GM12878 (cell line): Measurements from ENCODE around the gene GABARAPL2. TPM values are rescaled to one million over a fixed set of nuclear protein-coding genes. Genes with fewer than 3 reads are reported as not detected.
A peak's percentile ranks its signal among the peaks of the same experiment; 100 is the strongest.

Source experiments
- ATF7 ChIP-seq: fragments of 450-650 bp; IDR thresholded peaks from 2 replicates; pipeline ENCODE4 v1.6.1; 2016; ENCODE audit warnings: low read depth, mild to moderate bottlenecking
- BHLHE40 ChIP-seq, 2 experiments: fragments of 450-650 bp in 1 of 2; IDR thresholded peaks; 2 replicates each; pipeline ENCODE4 v1.6.1; 2011 to 2017; ENCODE audit warnings: low read depth in 2 of 2, borderline replicate concordance in 1 of 2, improper control_type of control experiment in 1 of 2, low read length in 1 of 2, mild to moderate bottlenecking in 1 of 2
- FOXM1 ChIP-seq: IDR thresholded peaks from 2 replicates; pipeline ENCODE4 v1.6.1; 2012; ENCODE audit warnings: low read depth, mild to moderate bottlenecking, inconsistent platforms, low read length, moderate library complexity
- IKZF1 ChIP-seq: fragments of 450-650 bp; conservative IDR thresholded peaks from 2 replicates; pipeline ENCODE4 v1.6.1; 2017; ENCODE audit warnings: antibody characterized with exemption, mild to moderate bottlenecking
- KLF5 ChIP-seq: fragments of 450-650 bp; IDR thresholded peaks from 2 replicates; pipeline ENCODE4 v1.6.1; 2014; ENCODE audit warnings: mild to moderate bottlenecking; ENCODE audit not compliant: partially characterized antibody
- NR2C2 ChIP-seq: IDR thresholded peaks from 2 replicates; pipeline ENCODE4 v1.6.1; 2011; ENCODE audit warnings: borderline replicate concordance, low read depth; ENCODE audit not compliant: control insufficient read depth, insufficient read length
- RAD21 ChIP-seq: IDR thresholded peaks from 2 replicates; pipeline ENCODE4 v1.6.1; 2011; ENCODE audit warnings: mild to moderate bottlenecking, low read depth, low read length, moderate library complexity; ENCODE audit not compliant: insufficient read depth
- TCF7 ChIP-seq: IDR thresholded peaks from 2 replicates; pipeline ENCODE4 v1.6.1; 2014; ENCODE audit warnings: antibody characterized with exemption, borderline replicate concordance
- WRNIP1 ChIP-seq: IDR thresholded peaks from 2 replicates; pipeline ENCODE4 v1.6.1; 2011; ENCODE audit warnings: low read depth, low read length, improper control_type of control experiment, borderline replicate concordance
- polyA plus RNA-seq, 11 experiments: library from polyadenylated mRNA; depleted of rRNA in 4 of 11; unstranded in 6 of 11; stranded (reverse) in 5 of 11; fragments of >200 nt; fragmentation: Nextera tagmentation in 4 of 11; fragmentation: Illumina TruSeq in 1 of 11; extraction: Ambion mirVana in 4 of 11; extraction: Trizol in 1 of 11; gene quantifications; 1 replicate in 1 of 11; 2 replicates in 10 of 11; pipeline versions ENCODE4 v1.2.1 to v1.2.3, GENCODE V29; 2011 to 2016; ENCODE audit warnings: inconsistent platforms in 2 of 11, missing spikeins in 2 of 11, low read depth in 1 of 11
- total RNA-seq, 4 experiments: library from RNA; depleted of rRNA in 3 of 4; stranded (reverse); fragments of >200 nt in 3 of 4; fragmentation: Illumina TruSeq in 1 of 4; extraction: Trizol in 1 of 4; gene quantifications; 2 replicates each; pipeline versions ENCODE4 v1.2.1 to v1.2.3, GENCODE V29; 2013 to 2021
- TF ChIP-seq, protein P1 (sequence below): fragments of 450-650 bp; IDR thresholded peaks from 2 replicates; pipeline ENCODE4 v1.6.1; 2017; ENCODE audit warnings: mild to moderate bottlenecking
- TF ChIP-seq, protein P2 (sequence below): IDR thresholded peaks from 2 replicates; pipeline ENCODE4 v1.6.1; 2011; ENCODE audit warnings: borderline replicate concordance, low read depth, mild to moderate bottlenecking, moderate library complexity, mixed read lengths, low read length; ENCODE audit not compliant: insufficient read depth; ENCODE audit errors: extremely low read length

GABARAPL2 gene
- total and polyA plus RNA-seq, 10 of the 15 experiments (the other 5 are each of a cell fraction or from before 2014, with no cell fraction given): 61.9 to 359 (median 128) TPM

DNA sequence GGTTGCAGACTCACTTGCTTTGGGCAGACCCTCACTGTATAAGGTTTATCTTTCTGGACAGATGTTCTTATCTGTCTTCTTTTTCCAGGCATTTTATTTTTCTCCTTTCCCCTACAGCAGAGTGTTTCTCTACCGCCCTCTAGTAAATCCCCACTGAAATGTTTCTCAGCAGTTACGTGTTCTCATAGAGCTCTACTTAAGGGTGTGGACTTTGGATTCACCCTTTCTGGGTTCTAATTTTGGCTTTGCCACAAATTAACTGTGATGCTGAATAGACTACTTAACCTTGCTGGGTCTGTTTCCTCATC, 54.9 kb downstream of the GABARAPL2 start (continued):
- TF ChIP-seq, protein P1, sequence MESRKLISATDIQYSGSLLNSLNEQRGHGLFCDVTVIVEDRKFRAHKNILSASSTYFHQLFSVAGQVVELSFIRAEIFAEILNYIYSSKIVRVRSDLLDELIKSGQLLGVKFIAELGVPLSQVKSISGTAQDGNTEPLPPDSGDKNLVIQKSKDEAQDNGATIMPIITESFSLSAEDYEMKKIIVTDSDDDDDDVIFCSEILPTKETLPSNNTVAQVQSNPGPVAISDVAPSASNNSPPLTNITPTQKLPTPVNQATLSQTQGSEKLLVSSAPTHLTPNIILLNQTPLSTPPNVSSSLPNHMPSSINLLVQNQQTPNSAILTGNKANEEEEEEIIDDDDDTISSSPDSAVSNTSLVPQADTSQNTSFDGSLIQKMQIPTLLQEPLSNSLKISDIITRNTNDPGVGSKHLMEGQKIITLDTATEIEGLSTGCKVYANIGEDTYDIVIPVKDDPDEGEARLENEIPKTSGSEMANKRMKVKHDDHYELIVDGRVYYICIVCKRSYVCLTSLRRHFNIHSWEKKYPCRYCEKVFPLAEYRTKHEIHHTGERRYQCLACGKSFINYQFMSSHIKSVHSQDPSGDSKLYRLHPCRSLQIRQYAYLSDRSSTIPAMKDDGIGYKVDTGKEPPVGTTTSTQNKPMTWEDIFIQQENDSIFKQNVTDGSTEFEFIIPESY: no peak
- TF ChIP-seq WRNIP1: no peak
- TF ChIP-seq NR2C2: no peak
- TF ChIP-seq FOXM1: peak; percentile 13; the same call in 1 of the 2 replicates
- peak; percentile 81 for TF ChIP-seq RAD21
- no peak for TF ChIP-seq IKZF1
- peak; percentile 63; the same call in 1 of the 2 replicates for TF ChIP-seq ATF7
- TF ChIP-seq, protein P2, sequence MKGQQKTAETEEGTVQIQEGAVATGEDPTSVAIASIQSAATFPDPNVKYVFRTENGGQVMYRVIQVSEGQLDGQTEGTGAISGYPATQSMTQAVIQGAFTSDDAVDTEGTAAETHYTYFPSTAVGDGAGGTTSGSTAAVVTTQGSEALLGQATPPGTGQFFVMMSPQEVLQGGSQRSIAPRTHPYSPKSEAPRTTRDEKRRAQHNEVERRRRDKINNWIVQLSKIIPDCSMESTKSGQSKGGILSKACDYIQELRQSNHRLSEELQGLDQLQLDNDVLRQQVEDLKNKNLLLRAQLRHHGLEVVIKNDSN: no peak
- no peak for TF ChIP-seq KLF5
- no peak for TF ChIP-seq BHLHE40 (IDR thresholded peaks at IDR 0.05; ENCODE audit: borderline replicate concordance in 1 of 2, low read depth in 2 of 2, low read length in 1 of 2)
- TF ChIP-seq TCF7: no peak
